Ovary (tissue), 3 donors: ENCODE measurements around the gene BDP1.
"Not testable (repeated sequence)": the region's sequence is repeated elsewhere in the genome, so short reads cannot be mapped to it uniquely, and the experiment has no call there.

Experiments used
- POLR2A ChIP-seq: fragments of 450-650 bp; IDR thresholded peaks from one replicate; pipeline ENCODE4 v1.6.1; 2017; ENCODE audit warnings: antibody characterized with exemption, mild to moderate bottlenecking, moderate library complexity
- TF ChIP-seq, protein P1 (sequence below), 3 donors: fragments of 450-650 bp in 2 of 3; fragments of 200-600 bp in 1 of 3; IDR thresholded peaks; one replicate each; pipeline versions ENCODE4 v1.5.1 to v1.8.0; 2016 to 2022; ENCODE audit warnings: antibody characterized with exemption in 3 of 3, mild to moderate bottlenecking in 1 of 3
- donor health status: DM: no; HTN: no; CAD: no.

DNA sequence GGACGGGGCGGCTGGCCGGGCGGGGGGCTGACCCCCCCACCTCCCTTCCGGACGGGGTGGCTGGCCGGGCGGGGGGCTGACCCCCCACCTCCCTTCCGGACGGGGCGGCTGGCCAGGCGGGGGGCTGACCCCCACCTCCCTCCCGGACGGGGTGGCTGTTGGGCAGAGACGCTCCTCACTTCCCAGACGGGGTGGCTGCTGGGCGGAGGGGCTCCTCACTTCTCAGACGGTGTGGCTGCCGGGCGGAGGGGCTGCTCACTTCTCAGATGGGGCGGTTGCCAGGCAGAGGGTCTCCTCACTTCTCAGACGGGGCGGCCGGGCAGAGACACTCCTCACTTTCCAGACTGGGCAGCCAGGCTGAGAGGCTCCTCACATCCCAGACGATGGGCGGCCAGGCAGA lies 70.2 kb downstream of the BDP1 start:
- TF ChIP-seq, protein P1, sequence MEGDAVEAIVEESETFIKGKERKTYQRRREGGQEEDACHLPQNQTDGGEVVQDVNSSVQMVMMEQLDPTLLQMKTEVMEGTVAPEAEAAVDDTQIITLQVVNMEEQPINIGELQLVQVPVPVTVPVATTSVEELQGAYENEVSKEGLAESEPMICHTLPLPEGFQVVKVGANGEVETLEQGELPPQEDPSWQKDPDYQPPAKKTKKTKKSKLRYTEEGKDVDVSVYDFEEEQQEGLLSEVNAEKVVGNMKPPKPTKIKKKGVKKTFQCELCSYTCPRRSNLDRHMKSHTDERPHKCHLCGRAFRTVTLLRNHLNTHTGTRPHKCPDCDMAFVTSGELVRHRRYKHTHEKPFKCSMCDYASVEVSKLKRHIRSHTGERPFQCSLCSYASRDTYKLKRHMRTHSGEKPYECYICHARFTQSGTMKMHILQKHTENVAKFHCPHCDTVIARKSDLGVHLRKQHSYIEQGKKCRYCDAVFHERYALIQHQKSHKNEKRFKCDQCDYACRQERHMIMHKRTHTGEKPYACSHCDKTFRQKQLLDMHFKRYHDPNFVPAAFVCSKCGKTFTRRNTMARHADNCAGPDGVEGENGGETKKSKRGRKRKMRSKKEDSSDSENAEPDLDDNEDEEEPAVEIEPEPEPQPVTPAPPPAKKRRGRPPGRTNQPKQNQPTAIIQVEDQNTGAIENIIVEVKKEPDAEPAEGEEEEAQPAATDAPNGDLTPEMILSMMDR (IDR thresholded peaks at IDR 0.05), result not testable (repeated sequence)
- not testable (repeated sequence) for TF ChIP-seq POLR2A
